Suprapubic skin (tissue), 4 donors: Measurements from ENCODE around the gene AUTS2.

ENCODE experiments used
- CTCF ChIP-seq, 2 donors: fragments of 200-600 bp in 1 of 2; fragments of 450-650 bp in 1 of 2; sonication (generic) in 1 of 2; IDR thresholded peaks; one replicate each; pipeline ENCODE4 v1.5.1; 2016 to 2019; ENCODE audit warnings: antibody characterized with exemption in 2 of 2, mild to moderate bottlenecking in 1 of 2, moderate library complexity in 1 of 2
- EP300 ChIP-seq: sonication (generic); formaldehyde crosslinking; IDR thresholded peaks from one replicate; pipeline ENCODE4 v1.6.1; 2017; ENCODE audit warnings: antibody characterized with exemption
- POLR2A ChIP-seq, 2 donors: fragments of 450-650 bp; IDR thresholded peaks; one replicate each; pipeline ENCODE4 v1.6.1; 2017; ENCODE audit warnings: antibody characterized with exemption in 2 of 2, mild to moderate bottlenecking in 2 of 2, moderate library complexity in 2 of 2
- POLR2AphosphoS5 ChIP-seq, 3 donors: sonication (generic); formaldehyde crosslinking; IDR thresholded peaks; one replicate each; pipeline ENCODE4 v1.6.1; 2017; ENCODE audit warnings: antibody characterized with exemption in 3 of 3

- TF ChIP-seq CTCF (IDR thresholded peaks at IDR 0.05) (no peak), POLR2A (IDR thresholded peaks at IDR 0.05) (no peak), EP300 (no peak), POLR2AphosphoS5 (IDR thresholded peaks at IDR 0.05) (no peak)
These were observed 1207.1 kb downstream of the AUTS2 start for GRCh38 chr7:70805360-70805759.
